SU-DHL-6 (cell line): ENCODE measurements around the gene PPP1R9B.

Source experiments
- H2AFZ ChIP-seq: fragments of 200-600 bp; sonication (generic); 2 replicates; pipeline ENCODE4 v1.6.1; 2014; ENCODE audit warnings: low read depth, mild to moderate bottlenecking, moderate library complexity, mixed read lengths, antibody characterized with exemption, low read length; ENCODE audit not compliant: severe bottlenecking
- H3F3A ChIP-seq: fragments of 200-600 bp; shearing (Covaris generic); 2 replicates; pipeline ENCODE4 v1.6.0; 2016; ENCODE audit warnings: antibody characterized with exemption, mild to moderate bottlenecking; ENCODE audit not compliant: insufficient read depth
- H3K27ac ChIP-seq: fragments of 200-600 bp; sonication (generic); 2 replicates; pipeline ENCODE4 v1.5.1; 2016; ENCODE audit warnings: low read depth, mild to moderate bottlenecking, low read length, moderate library complexity, mixed read lengths
- H3K27me3 ChIP-seq: fragments of 200-600 bp; sonication (generic), shearing (Covaris generic); 2 replicates; pipeline ENCODE4 v1.6.0; 2014; ENCODE audit warnings: mild to moderate bottlenecking, low read length
- H3K36me3 ChIP-seq: fragments of 200-600 bp; sonication (generic); 2 replicates; pipeline ENCODE4 v1.6.1; 2014; ENCODE audit warnings: mild to moderate bottlenecking, low read length, mixed read lengths
- H3K4me2 ChIP-seq: fragments of 300-600, 200-600 bp; shearing (Covaris generic), sonication (generic); 2 replicates; pipeline ENCODE4 v1.6.0; 2014; ENCODE audit warnings: low read length, low read depth, mild to moderate bottlenecking; ENCODE audit not compliant: poor library complexity, severe bottlenecking
- H3K4me3 ChIP-seq: fragments of 200-600 bp; sonication (generic); 2 replicates; pipeline ENCODE4 v1.5.1; 2014; ENCODE audit warnings: antibody characterized with exemption, low read length, mild to moderate bottlenecking, mixed read lengths; ENCODE audit not compliant: insufficient read depth, poor library complexity, severe bottlenecking
- H3K79me2 ChIP-seq: fragments of 200-600 bp; sonication (generic); 2 replicates; pipeline ENCODE4 v1.6.1; 2014; ENCODE audit warnings: mild to moderate bottlenecking, low read length, moderate library complexity; ENCODE audit not compliant: insufficient read depth
- H3K9ac ChIP-seq: fragments of 200-600 bp; sonication (generic); 2 replicates; pipeline ENCODE4 v1.7.0; 2014; ENCODE audit warnings: mild to moderate bottlenecking, low read length
- H3K9me2 ChIP-seq: fragments of 200-600 bp; sonication (generic); replicated peaks from 2 replicates; pipeline ENCODE4 v1.6.1; 2014; ENCODE audit warnings: low read length; ENCODE audit not compliant: insufficient read depth
- H3K9me3 ChIP-seq: fragments of 200-600 bp; sonication (generic); 2 replicates; pipeline ENCODE4 v1.6.1; 2014; ENCODE audit warnings: low read length, mixed read lengths; ENCODE audit not compliant: insufficient read depth
- H4K20me1 ChIP-seq: fragments of 200-600 bp; sonication (generic); 2 replicates; pipeline ENCODE4 v1.6.1; 2014; ENCODE audit warnings: low read depth, mild to moderate bottlenecking, antibody characterized with exemption, low read length, moderate library complexity, mixed read lengths
- CTCF ChIP-seq: fragments of 200-600 bp; sonication (generic); IDR thresholded peaks from one replicate; pipeline ENCODE4 v1.5.1; 2017; ENCODE audit warnings: antibody characterized with exemption, mild to moderate bottlenecking, low read length, moderate library complexity; ENCODE audit not compliant: insufficient read depth, poor library complexity, severe bottlenecking
- EZH2phosphoT487 ChIP-seq: fragments of 200-600 bp; sonication (generic), shearing (Covaris generic); conservative IDR thresholded peaks from 2 replicates; pipeline ENCODE4 v1.6.1; 2018; ENCODE audit warnings: mild to moderate bottlenecking, antibody characterized with exemption, low read length, moderate library complexity, mixed read lengths

The PPP1R9B gene

GRCh38 chr17:50098583-50098982, 51.9 kb downstream of the PPP1R9B start:
- no peaks in the 10 kb centered on the region for H3K27me3 ChIP-seq
- no peak overlapping the region for H2AFZ ChIP-seq
- no peaks in the 10 kb centered on the region for H3K79me2 ChIP-seq
- no peak overlapping the region for H3K4me2 ChIP-seq
- H3K9me3 ChIP-seq: no peaks in the 10 kb centered on the region
- TF ChIP-seq CTCF: no peak
- no peak for TF ChIP-seq EZH2phosphoT487
- H3K9ac ChIP-seq: no peak overlapping the region
- H3K27ac ChIP-seq: no peak overlapping the region
- no peaks in the 10 kb centered on the region for H3F3A ChIP-seq
- H3K4me3 ChIP-seq: no peak overlapping the region
- no peaks in the 10 kb centered on the region for H4K20me1 ChIP-seq
- no peaks in the 10 kb centered on the region for H3K9me2 ChIP-seq
- H3K36me3 ChIP-seq: no peaks in the 10 kb centered on the region

- H3K9ac ChIP-seq: no peak overlapping the region
- no peak overlapping the region for H2AFZ ChIP-seq
- no peaks in the 10 kb centered on the region for H4K20me1 ChIP-seq
- H3K9me2 ChIP-seq: no peaks in the 10 kb centered on the region
- H3K79me2 ChIP-seq: no peaks in the 10 kb centered on the region
- H3F3A ChIP-seq: no peaks in the 10 kb centered on the region
- no peak overlapping the region for H3K4me3 ChIP-seq
- H3K36me3 ChIP-seq: no peaks in the 10 kb centered on the region
- no peaks in the 10 kb centered on the region for H3K9me3 ChIP-seq
- H3K4me2 ChIP-seq: no peak overlapping the region
- no peaks in the 10 kb centered on the region for H3K27me3 ChIP-seq
- no peak for TF ChIP-seq CTCF
- no peak for TF ChIP-seq EZH2phosphoT487
- no peak overlapping the region for H3K27ac ChIP-seq
These were observed 52.6 kb downstream of the PPP1R9B start for GRCh38 chr17:50097926-50098325.

- H3F3A ChIP-seq: no peaks in the 10 kb centered on the region
These were observed 53.0 kb downstream of the PPP1R9B start for GRCh38 chr17:50097455-50097854.

More at GRCh38 chr17:50097455-50097854, 53.0 kb downstream of the PPP1R9B start:
- Histone ChIP-seq H3K79me2 (no peaks in the 10 kb centered on the region), H3K4me3 (no peak overlapping the region), H3K9me2 (no peaks in the 10 kb centered on the region), H2AFZ (no peak overlapping the region), H3K9me3 (no peaks in the 10 kb centered on the region), H3K4me2 (no peak overlapping the region), H3K27ac (no peak overlapping the region), H3K36me3 (no peaks in the 10 kb centered on the region), H3K27me3 (no peaks in the 10 kb centered on the region), H4K20me1 (no peaks in the 10 kb centered on the region), H3K9ac (no peak overlapping the region)
- TF ChIP-seq EZH2phosphoT487: no peak
- no peak for TF ChIP-seq CTCF
